GM12873 (cell line): Measurements from ENCODE around the gene MLPH.

Source experiments
- CTCF ChIP-seq: IDR thresholded peaks from 2 replicates; pipeline ENCODE4 v1.5.1; 2012; ENCODE audit warnings: low read depth, mild to moderate bottlenecking, moderate library complexity, low read length, control low read depth; ENCODE audit not compliant: insufficient read depth; ENCODE audit errors: missing control alignments

The MLPH gene

DNA sequence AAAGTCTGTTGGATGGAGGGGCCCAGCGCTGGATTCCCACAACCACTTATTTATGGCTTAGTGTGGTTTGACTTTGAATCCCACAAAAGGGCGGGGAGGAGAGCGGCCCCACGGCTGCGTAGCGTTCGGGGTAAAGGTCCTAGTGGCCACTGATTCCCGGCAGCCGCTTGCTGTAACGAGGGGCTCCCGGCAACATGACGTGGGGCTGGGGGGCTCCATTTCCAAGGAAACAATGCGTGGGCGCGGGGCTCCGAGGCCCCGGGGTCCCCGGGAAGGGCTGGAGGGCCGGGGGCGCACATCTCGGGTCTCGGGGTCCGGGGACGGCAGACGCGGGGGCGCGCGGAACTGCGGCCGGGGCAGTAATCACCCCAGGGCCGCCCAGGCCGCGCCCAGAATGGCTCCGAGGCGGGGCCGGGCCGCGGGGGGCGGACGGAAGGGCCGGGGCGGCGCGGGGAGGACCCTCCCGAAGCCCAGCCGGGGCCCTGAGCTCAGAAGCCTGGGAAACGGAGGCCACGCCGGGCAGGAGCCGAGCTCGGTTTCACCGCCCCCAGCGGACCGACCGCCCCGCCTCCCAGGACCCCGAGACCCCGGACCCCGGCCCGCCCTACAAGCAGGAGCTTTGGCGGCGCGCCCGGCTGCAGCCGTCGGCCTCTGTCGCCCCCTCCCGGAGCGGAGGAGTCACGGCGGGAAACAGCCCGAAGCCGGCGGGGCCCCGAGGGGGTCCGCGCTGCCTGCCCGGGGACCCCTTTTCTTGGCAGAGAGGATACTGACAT lies 11.9 kb upstream of the MLPH start:
- TF ChIP-seq CTCF, result peak; percentile 81

DNA sequence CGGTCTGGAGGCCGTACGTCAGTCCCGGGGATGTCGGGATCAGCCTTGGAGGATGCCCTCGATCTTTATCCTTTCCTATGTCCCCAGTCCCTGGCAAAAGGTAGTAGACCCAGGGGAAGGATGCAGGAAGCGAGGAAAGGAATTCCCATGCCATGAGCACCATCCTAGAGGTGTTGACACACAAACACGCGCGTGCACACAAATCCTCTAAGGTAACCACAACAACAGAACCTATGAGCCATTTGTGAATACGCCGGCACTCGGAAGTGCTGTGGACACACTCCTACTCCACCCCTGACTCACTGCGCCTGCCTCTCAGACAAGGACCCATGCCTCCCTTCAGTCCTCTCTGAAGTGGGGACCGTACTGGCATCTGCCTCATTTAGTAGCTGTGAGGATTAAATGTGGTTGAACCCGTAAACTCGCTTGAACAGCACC lies 11.3 kb upstream of the MLPH start:
- no peak for TF ChIP-seq CTCF

DNA sequence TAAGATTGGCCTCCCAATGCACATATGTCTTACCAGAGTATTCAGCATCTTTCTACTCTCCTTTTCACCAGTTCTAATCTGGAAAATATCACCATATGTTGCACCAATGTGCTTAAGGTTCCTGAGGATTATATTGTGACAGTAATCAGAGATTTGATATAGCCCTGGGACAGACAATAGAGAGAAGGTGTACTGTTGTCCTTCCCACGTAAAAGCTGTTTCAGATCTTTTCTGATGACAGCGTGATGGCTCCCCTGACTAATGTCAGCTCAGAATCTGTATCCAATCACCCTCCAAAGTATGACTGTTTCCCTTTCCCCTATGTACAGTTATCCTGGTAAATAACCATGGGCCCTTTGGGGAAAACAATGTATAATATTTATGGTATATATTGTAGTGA lies 9.0 kb upstream of the MLPH start:
- TF ChIP-seq CTCF, result no peak

DNA sequence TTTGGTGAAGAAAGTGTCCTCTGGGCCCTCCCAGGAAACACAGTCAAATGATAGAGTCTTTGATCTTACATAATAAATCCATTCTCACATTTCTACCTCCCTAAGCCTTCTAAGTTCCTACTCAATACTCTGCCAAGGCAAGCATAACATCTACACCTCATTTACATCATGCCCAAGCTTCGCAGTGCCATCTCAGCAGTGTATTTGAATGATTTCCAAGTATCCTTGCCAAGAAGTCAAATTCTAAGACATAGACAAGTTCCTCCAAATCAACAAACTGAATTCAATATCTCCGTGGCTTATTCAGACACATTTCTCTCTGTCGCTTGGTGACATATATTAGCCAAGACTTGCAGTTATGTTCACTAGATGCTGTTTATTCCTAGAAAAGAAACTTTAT lies 8.1 kb upstream of the MLPH start:
- TF ChIP-seq CTCF, result no peak

DNA sequence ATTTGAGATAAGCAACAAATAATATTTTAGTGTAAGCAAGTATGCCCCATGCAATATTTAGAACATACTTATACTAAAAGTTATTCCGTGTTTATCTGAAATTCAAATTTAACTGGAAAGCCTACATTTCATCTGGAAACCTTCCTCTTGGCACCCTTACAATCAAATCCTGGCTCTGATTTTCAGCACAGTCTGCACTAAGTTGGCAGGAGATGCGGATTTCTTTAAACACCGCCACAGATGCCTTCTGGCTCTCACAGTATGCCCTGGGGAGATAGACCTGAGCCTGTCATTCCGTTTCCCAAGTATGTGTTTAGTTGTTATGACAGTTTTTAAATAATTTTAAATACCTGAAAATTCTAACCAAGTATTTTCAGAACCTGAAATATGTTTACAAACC lies 7.3 kb upstream of the MLPH start:
- TF ChIP-seq CTCF, result no peak

DNA sequence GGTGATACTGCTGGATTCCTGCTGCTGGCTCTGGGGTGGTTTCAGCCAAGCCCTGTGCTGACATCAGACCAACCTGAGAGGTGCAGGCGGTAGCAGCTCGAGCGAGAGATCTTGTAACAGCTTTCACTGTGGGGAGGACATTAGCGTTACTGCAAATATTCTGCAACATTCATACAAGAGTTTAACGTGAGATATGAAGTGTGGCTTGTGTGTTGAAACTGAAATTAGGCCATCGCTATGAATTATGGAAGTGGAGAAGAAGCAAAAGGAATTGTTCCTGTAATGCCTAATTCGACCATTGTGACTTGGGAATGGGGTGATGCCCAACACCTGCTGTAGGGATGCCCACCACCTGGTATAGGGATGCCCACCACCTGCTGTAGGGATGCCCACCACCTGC lies 6.5 kb upstream of the MLPH start:
- no peak for TF ChIP-seq CTCF

DNA sequence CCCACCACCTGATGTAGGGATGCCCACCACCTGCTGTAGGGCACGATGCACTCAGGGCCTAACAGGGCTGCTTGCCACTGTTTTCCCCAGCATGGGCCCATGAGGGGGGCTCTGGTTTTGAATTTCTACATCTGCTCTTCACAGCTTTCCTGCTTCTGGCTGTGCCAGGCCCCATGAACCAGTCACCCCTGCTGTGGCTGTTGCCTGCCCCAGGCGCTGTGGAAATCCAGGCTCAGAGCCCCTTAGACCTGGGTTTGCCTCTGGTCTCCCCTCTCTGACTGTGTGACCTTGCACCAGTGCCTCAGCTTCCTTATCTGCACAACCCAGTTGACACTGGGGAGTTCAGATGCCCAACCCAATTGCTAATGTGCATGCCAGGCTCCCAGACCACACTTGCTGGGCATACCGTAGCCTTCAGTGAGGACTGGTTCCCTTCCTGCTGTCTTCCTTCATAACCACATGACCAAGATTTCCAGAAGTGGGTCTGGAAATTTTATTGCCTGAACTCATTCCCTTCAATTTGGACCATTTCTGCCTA lies 6.0 kb upstream of the MLPH start:
- TF ChIP-seq CTCF, result no peak
